SK-N-SH treated with all-trans-retinoic acid at 6 μM for 48 hours (cell line): Measurements from ENCODE around the gene FAM3B.

Source experiments
- ARNTL ChIP-seq: fragments of 450-650 bp; formaldehyde crosslinking; IDR thresholded peaks from 2 replicates; pipeline ENCODE4 v1.5.0; 2020; ENCODE audit warnings: low read depth, mild to moderate bottlenecking, moderate library complexity, borderline replicate concordance
- GLIS3 ChIP-seq: fragments of 250-450 bp; sonication (Bioruptor Pico); IDR thresholded peaks from 2 replicates; pipeline ENCODE4 v1.5.0; 2020; ENCODE audit warnings: mild to moderate bottlenecking, moderate library complexity
- ISL1 ChIP-seq: fragments of 250-450 bp; sonication (Bioruptor Pico); IDR thresholded peaks from 2 replicates; pipeline ENCODE4 v2.1.2; 2022; ENCODE audit warnings: mild to moderate bottlenecking, moderate library complexity
- PATZ1 ChIP-seq: fragments of 250-450 bp; sonication (Bioruptor Pico); IDR thresholded peaks from 2 replicates; pipeline ENCODE4 v1.8.0; 2020; ENCODE audit warnings: mild to moderate bottlenecking, moderate library complexity, borderline replicate concordance
- POU6F1 ChIP-seq: fragments of 250-450 bp; sonication (Bioruptor Pico); IDR thresholded peaks from 2 replicates; pipeline ENCODE4 v1.8.0; 2021; ENCODE audit warnings: low read depth, mild to moderate bottlenecking, moderate library complexity, borderline replicate concordance
- PPARA ChIP-seq: fragments of 250-450 bp; sonication (Bioruptor Pico); IDR thresholded peaks from 2 replicates; pipeline ENCODE4 v1.5.0; 2020; ENCODE audit warnings: mild to moderate bottlenecking, borderline replicate concordance
- ZC3H10 ChIP-seq: fragments of 250-450 bp; sonication (Bioruptor Pico); IDR thresholded peaks from 2 replicates; pipeline ENCODE4 v1.5.1; 2021; ENCODE audit warnings: mild to moderate bottlenecking, moderate library complexity
- ZFP3 ChIP-seq: fragments of 250-450 bp; sonication (Bioruptor Pico); IDR thresholded peaks from 2 replicates; pipeline ENCODE4 v1.5.0; 2020; ENCODE audit warnings: mild to moderate bottlenecking, moderate library complexity
- ZNF565 ChIP-seq: fragments of 450-650 bp; formaldehyde crosslinking; conservative IDR thresholded peaks from 2 replicates; pipeline ENCODE4 v1.5.0; 2020; ENCODE audit warnings: low read depth, mild to moderate bottlenecking, moderate library complexity

- TF ChIP-seq PATZ1 (no peak), ISL1 (CRISPR knock-in tag) (no peak), GLIS3 (CRISPR knock-in tag) (no peak), ZFP3 (CRISPR knock-in tag) (no peak), ZC3H10 (no peak), ARNTL (CRISPR knock-in tag) (no peak), ZNF565 (CRISPR knock-in tag) (no peak), POU6F1 (CRISPR knock-in tag) (no peak), PPARA (no peak)
These were observed 25.4 kb downstream of the FAM3B start for GRCh38 chr21:41342035-41342434.
